SK-N-SH treated with all-trans-retinoic acid at 6 μM for 48 hours (cell line): ENCODE data around the gene TMEM47.

Source experiments
- ATAC-seq: fragments of 200-7000 bp; cut with Tn5 transposase; 3 replicates; pipeline ENCODE4 v1.9.1; 2020; ENCODE audit warnings: mild to moderate bottlenecking, moderate library complexity
- ARNTL ChIP-seq: fragments of 450-650 bp; formaldehyde crosslinking; IDR thresholded peaks from 2 replicates; pipeline ENCODE4 v1.5.0; 2020; ENCODE audit warnings: low read depth, mild to moderate bottlenecking, moderate library complexity, borderline replicate concordance
- BACH2 ChIP-seq: fragments of 250-450 bp; sonication (Bioruptor Pico); IDR thresholded peaks from 2 replicates; pipeline ENCODE4 v1.9.0; 2021; ENCODE audit warnings: mild to moderate bottlenecking, borderline replicate concordance
- CSDC2 ChIP-seq: fragments of 250-450 bp; sonication (Bioruptor Pico); IDR thresholded peaks from 2 replicates; pipeline ENCODE4 v1.5.0; 2020; ENCODE audit warnings: mild to moderate bottlenecking, moderate library complexity
- ESRRG ChIP-seq: fragments of 250-450 bp; sonication (Bioruptor Pico); IDR thresholded peaks from 2 replicates; pipeline ENCODE4 v1.6.1; 2021; ENCODE audit warnings: mild to moderate bottlenecking
- GLIS3 ChIP-seq: fragments of 250-450 bp; sonication (Bioruptor Pico); IDR thresholded peaks from 2 replicates; pipeline ENCODE4 v1.5.0; 2020; ENCODE audit warnings: mild to moderate bottlenecking, moderate library complexity
- ISL1 ChIP-seq: fragments of 250-450 bp; sonication (Bioruptor Pico); IDR thresholded peaks from 2 replicates; pipeline ENCODE4 v2.1.2; 2022; ENCODE audit warnings: mild to moderate bottlenecking, moderate library complexity
- OSR1 ChIP-seq: fragments of 250-450 bp; sonication (Bioruptor Pico); IDR thresholded peaks from 2 replicates; pipeline ENCODE4 v1.8.0; 2022; ENCODE audit warnings: moderate library complexity, mild to moderate bottlenecking, inconsistent platforms
- PPARA ChIP-seq: fragments of 250-450 bp; sonication (Bioruptor Pico); IDR thresholded peaks from 2 replicates; pipeline ENCODE4 v1.5.0; 2020; ENCODE audit warnings: mild to moderate bottlenecking, borderline replicate concordance
- RARB ChIP-seq: fragments of 250-450 bp; sonication (Bioruptor Pico); IDR thresholded peaks from 2 replicates; pipeline ENCODE4 v1.8.0; 2021; ENCODE audit warnings: mild to moderate bottlenecking, moderate library complexity
- TSHZ2 ChIP-seq: fragments of 250-450 bp; sonication (Bioruptor Pico); IDR thresholded peaks from 2 replicates; pipeline ENCODE4 v1.5.0; 2020; ENCODE audit warnings: mild to moderate bottlenecking, moderate library complexity
- ZC3H10 ChIP-seq: fragments of 250-450 bp; sonication (Bioruptor Pico); IDR thresholded peaks from 2 replicates; pipeline ENCODE4 v1.5.1; 2021; ENCODE audit warnings: mild to moderate bottlenecking, moderate library complexity
- ZFP3 ChIP-seq: fragments of 250-450 bp; sonication (Bioruptor Pico); IDR thresholded peaks from 2 replicates; pipeline ENCODE4 v1.5.0; 2020; ENCODE audit warnings: mild to moderate bottlenecking, moderate library complexity
- ZFP30 ChIP-seq: fragments of 450-650 bp; formaldehyde crosslinking; IDR thresholded peaks from 2 replicates; pipeline ENCODE4 v1.5.0; 2022; ENCODE audit warnings: mild to moderate bottlenecking, moderate library complexity
- ZNF565 ChIP-seq: fragments of 450-650 bp; formaldehyde crosslinking; conservative IDR thresholded peaks from 2 replicates; pipeline ENCODE4 v1.5.0; 2020; ENCODE audit warnings: low read depth, mild to moderate bottlenecking, moderate library complexity
- ZNF70 ChIP-seq: fragments of 450-650 bp; formaldehyde crosslinking; IDR thresholded peaks from 2 replicates; pipeline ENCODE4 v1.5.0; 2020; ENCODE audit warnings: mild to moderate bottlenecking, moderate library complexity
- ZNF8 ChIP-seq: fragments of 450-650 bp; formaldehyde crosslinking; IDR thresholded peaks from 2 replicates; pipeline ENCODE4 v1.5.0; 2020; ENCODE audit warnings: mild to moderate bottlenecking, moderate library complexity
- TF ChIP-seq, protein P1 (sequence below): fragments of 250-450 bp; sonication (Bioruptor Pico); IDR thresholded peaks from 2 replicates; pipeline ENCODE4 v1.5.1; 2020; ENCODE audit warnings: low read depth, mild to moderate bottlenecking, moderate library complexity
- TF ChIP-seq, protein P2 (sequence below): fragments of 250-450 bp; sonication (Bioruptor Pico); IDR thresholded peaks from 2 replicates; pipeline ENCODE4 v1.5.1; 2021; ENCODE audit warnings: mild to moderate bottlenecking, moderate library complexity

Gene TMEM47

DNA sequence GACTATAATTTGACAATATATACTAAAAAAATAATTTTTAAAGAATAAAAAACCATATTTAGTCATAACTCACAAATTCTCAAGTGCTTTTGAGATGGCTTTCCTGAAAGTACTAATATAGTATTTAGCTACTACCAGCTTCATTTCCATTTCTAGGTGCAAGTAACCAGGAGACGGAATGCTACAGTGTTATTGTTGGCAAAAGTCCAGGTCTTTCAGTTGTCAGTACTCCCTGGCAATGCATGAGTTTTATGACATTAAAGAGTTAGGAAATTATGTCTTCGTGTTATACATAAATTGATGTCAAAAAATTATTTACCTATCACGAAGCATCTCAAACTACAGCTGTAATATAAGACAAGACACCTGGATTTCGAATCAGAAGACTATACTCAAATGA, 45.0 kb downstream of the TMEM47 start (continued):
- TF ChIP-seq TSHZ2 (CRISPR knock-in tag) (no peak), CSDC2 (no peak), PPARA (CRISPR knock-in tag) (no peak), ISL1 (no peak), ZNF8 (CRISPR knock-in tag) (no peak), ESRRG (CRISPR knock-in tag) (no peak), ZNF70 (CRISPR knock-in tag) (no peak), ZFP3 (no peak), ARNTL (no peak), GLIS3 (CRISPR knock-in tag) (no peak), BACH2 (no peak), RARB (CRISPR knock-in tag) (no peak), ZFP30 (CRISPR knock-in tag) (no peak)

- TF ChIP-seq ARNTL (no peak), ZNF565 (CRISPR knock-in tag) (no peak), RARB (CRISPR knock-in tag) (no peak), ZNF70 (CRISPR knock-in tag) (no peak), BACH2 (no peak), PPARA (CRISPR knock-in tag) (no peak), ISL1 (no peak), TSHZ2 (CRISPR knock-in tag) (no peak), OSR1 (no peak), ZFP30 (CRISPR knock-in tag) (no peak), ZC3H10 (CRISPR knock-in tag) (no peak)
- TF ChIP-seq, protein P1, sequence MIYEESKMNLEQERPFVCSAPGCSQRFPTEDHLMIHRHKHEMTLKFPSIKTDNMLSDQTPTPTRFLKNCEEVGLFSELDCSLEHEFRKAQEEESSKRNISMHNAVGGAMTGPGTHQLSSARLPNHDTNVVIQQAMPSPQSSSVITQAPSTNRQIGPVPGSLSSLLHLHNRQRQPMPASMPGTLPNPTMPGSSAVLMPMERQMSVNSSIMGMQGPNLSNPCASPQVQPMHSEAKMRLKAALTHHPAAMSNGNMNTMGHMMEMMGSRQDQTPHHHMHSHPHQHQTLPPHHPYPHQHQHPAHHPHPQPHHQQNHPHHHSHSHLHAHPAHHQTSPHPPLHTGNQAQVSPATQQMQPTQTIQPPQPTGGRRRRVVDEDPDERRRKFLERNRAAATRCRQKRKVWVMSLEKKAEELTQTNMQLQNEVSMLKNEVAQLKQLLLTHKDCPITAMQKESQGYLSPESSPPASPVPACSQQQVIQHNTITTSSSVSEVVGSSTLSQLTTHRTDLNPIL (CRISPR knock-in tag) = no peak
- ATAC-seq = no peak
Measured at GRCh38 chrX:34598362-34598761, 58.7 kb downstream of the TMEM47 start.

- ATAC-seq = no peak
- TF ChIP-seq, protein P2, sequence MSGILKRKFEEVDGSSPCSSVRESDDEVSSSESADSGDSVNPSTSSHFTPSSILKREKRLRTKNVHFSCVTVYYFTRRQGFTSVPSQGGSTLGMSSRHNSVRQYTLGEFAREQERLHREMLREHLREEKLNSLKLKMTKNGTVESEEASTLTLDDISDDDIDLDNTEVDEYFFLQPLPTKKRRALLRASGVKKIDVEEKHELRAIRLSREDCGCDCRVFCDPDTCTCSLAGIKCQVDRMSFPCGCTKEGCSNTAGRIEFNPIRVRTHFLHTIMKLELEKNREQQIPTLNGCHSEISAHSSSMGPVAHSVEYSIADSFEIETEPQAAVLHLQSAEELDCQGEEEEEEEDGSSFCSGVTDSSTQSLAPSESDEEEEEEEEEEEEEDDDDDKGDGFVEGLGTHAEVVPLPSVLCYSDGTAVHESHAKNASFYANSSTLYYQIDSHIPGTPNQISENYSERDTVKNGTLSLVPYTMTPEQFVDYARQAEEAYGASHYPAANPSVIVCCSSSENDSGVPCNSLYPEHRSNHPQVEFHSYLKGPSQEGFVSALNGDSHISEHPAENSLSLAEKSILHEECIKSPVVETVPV (CRISPR knock-in tag) = no peak
- TF ChIP-seq ISL1 = no peak
- TF ChIP-seq CSDC2 = no peak
- TF ChIP-seq BACH2 = no peak
- TF ChIP-seq TSHZ2 (CRISPR knock-in tag) = no peak
- no peak for TF ChIP-seq ZNF70 (CRISPR knock-in tag)
- TF ChIP-seq ESRRG (CRISPR knock-in tag) = no peak
- no peak for TF ChIP-seq ZNF8 (CRISPR knock-in tag)
Measured at GRCh38 chrX:34586936-34587335, 70.1 kb downstream of the TMEM47 start.
